GM18868 (cell line): ENCODE measurements around the gene TNFRSF13B.
"Not testable (repeated sequence)": the region's sequence is repeated elsewhere in the genome, so short reads cannot be mapped to it uniquely, and the experiment has no call there.

Experiments
- ATAC-seq: cut with Tn5 transposase; IDR thresholded peaks from one replicate; pipeline ENCODE4 v1.9.1; 2021; ENCODE audit warnings: mild to moderate bottlenecking, moderate library complexity; ENCODE audit not compliant: unreplicated experiment

TNFRSF13B gene

DNA sequence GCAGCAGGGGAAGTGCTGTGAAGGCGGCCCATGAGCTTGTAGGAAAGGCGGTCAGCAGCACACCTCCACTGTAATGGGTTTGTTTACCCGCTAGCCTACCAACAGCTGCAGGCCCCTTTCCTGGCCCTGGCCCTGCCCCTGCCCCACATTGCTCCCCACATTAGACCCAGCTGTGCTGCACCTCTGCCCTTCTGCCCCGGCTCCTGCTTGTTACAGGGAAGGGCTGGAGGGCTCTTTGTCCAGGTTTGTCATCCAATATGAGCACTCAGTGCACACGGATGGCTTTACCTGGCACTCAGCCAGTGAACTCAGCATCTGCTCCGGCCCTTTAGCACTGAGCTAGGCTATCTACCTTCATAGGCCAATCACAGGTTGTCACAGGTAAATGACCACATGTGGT lies 36.0 kb upstream of the TNFRSF13B start:
- ATAC-seq, result not testable (repeated sequence)

- not testable (repeated sequence) for ATAC-seq
These were observed 33.2 kb upstream of the TNFRSF13B start for GRCh38 chr17:17004997-17005614.

DNA sequence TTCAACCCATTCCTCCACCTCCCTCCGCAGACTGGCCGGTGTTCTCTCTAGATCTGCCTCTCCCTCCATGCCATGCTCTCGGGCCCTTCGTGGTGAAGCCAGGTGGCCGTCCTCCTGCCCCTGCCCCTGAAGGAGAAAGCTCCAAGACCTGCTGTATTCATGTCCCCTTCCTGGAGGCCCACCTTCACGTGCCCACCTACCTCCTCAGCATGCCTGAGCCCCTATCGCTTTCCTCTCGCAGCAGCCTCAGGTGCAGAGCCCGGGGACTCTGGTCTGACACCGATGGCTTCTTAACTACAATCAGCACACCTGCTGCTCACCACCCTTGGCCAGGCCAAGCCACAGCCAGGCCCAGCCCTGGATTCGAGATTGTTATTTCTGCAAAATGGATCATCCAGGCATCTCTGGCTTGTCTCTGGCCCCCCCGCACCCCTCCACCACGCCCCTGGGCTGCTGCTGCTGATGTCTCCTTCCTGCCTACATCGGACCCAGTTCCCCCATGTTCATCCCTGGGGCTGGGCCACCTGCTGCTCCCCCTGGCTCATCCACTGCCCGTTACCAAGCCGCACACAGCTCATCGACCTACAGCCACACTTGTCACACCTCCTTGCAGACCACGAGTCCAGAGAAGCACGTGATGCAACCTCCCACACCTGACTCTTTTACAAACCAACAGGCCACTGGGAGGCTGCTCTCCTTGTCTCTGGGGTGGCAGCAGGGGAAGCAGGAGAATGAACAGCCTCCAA lies 32.5 kb upstream of the TNFRSF13B start:
- ATAC-seq, result no peak

DNA sequence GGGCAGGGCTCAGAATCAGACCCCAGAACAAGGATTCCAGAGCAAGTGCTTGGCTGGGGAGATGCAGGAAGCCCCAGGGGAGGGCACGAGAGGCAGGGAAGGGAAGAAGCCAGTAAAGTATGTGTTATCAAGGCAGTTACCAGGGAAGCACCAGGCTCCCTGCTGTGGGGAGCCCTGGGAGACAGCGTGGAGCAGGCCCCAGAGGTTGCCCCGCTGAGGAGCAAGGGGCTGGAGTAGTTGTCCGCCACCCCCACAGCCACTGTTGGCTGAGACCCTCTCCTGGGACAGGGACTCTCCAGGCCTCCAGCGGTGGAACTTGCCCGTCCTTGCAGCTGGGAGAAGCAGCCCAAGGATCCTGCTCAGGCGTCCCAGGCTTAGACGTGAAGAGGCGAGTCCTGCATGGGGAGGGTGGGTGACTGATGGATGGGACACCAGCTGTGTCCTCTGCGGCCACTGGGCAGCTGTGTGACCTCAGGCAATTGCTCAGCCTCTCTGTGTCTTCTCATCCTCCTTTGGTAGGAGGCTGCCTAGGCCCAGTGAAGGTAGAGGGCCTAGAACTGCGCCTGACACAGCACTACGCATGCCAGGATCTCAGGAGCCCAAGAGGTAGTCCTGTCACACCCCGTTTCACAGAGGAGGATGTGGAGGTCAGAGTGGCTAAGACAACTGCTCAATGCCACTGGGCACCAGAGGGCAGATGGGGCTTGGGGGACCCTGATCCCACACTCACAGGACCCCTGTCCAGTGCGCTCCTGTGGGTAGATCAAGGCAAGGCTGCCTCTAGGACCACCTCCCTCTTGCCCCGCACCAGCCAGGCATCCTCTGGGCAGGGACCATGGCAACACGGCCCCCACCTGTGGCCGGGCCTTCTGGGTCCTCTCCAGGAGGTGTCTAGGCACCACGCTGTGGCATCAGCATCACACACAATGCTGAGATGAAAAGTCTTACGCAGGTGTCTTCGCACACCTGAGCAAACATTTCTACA lies 31.1 kb upstream of the TNFRSF13B start:
- not testable (repeated sequence) for ATAC-seq

DNA sequence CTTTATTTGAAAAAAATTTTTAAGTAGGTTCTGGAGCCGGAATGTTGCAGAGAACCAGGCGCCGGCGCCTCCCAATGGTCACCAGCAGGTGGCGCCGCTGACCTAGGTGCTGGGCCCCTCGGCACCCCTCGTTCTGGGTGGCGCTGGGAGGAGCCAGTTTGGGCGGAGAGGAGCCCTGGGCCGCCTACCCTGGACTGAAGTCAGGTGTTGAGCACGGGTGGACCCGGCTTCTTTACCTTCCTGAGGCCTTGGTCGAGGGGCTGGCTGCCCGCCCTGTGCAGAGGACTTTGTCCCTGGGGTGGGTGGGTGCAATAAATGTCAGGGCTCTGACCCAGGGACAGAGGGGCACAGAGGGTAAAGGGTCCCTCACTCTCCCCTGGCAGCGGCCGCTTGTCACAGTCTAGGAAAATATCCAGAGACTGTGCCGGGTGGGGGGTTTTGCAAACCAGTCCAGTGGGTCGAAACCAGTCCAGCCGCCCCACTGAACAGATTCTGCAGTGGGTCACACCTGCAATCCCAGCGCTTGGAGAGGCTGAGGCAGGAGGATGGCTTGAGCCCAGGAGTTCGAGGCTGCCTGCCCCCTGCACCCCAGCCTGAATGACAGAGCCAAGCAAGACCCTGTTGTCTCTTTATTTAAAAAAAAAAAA lies 30.1 kb upstream of the TNFRSF13B start:
- ATAC-seq, result peak; percentile 61

GRCh38 chr17:17001076-17001777 lies 29.3 kb upstream of the TNFRSF13B start:
- ATAC-seq, result no peak

DNA sequence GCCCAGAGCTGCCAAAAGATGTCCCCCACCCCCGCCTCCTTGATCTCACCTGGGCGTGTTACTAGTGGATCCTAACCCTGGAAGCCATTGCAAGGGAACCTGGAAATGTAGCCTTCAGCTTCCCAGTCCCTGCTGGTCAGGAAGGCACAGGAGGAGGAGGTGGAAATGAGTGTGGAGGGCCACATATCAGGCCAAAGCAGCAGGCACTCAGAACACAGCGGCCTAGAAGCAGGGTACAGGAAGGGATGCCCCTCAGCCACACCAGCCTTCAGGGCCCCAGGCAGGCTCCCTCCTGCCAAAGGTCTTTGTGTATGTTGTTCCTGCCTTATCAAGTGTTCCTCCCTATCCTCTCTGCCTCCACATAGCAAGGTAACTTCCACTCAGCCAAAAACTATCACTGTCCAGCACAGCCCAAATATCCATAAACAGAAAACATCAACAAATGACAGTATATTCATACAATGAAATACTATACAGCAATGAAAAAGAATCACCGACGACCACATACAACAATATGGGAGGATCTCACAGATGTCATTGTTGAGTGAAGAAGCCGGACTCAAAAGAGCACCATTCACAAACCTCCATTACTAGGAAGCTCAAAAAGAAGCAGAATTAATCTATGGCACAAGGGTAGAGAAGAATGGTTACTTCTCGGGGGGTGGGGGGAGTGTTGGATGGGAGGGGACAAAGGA lies 28.2 kb upstream of the TNFRSF13B start:
- no peak for ATAC-seq

GRCh38 chr17:16997514-16998429 lies 25.9 kb upstream of the TNFRSF13B start:
- peak; percentile 60 for ATAC-seq

- not testable (repeated sequence) for ATAC-seq
These were observed 24.8 kb upstream of the TNFRSF13B start for GRCh38 chr17:16996726-16997125.

- ATAC-seq, result no peak
These were observed 24.0 kb upstream of the TNFRSF13B start for GRCh38 chr17:16995930-16996329.

- ATAC-seq, result no peak
These were observed 22.7 kb upstream of the TNFRSF13B start for GRCh38 chr17:16994631-16995030.

DNA sequence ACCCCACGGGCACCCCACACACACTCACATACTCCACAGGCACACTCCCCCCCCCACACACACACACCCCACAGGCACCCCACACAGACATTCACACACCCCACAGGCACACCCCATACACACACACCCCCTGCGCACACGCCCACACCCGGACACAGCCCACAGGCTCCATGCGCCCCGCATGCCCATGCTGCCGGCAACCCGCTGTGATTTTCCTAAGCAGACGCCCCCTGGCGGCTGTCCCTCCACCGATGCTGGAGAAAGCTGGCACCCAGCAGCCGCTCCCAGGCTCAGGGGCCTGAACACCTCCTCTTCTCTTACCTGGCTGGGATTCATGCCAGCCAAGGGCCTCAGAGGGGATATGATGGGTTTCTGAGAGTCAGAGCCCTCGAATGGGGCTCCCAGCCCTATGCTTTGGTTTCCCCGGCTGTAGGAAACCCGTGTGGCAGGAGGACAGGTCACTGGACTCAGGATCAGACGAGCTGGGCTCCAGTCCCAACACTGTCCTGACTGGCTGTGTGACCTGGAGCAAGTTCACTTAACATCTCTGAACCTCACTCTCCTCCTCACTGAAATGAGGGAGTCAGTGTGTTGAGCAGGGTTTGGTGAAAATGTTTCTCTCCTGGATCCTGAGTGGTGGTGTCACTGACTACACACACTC lies 19.6 kb upstream of the TNFRSF13B start:
- no peak for ATAC-seq

DNA sequence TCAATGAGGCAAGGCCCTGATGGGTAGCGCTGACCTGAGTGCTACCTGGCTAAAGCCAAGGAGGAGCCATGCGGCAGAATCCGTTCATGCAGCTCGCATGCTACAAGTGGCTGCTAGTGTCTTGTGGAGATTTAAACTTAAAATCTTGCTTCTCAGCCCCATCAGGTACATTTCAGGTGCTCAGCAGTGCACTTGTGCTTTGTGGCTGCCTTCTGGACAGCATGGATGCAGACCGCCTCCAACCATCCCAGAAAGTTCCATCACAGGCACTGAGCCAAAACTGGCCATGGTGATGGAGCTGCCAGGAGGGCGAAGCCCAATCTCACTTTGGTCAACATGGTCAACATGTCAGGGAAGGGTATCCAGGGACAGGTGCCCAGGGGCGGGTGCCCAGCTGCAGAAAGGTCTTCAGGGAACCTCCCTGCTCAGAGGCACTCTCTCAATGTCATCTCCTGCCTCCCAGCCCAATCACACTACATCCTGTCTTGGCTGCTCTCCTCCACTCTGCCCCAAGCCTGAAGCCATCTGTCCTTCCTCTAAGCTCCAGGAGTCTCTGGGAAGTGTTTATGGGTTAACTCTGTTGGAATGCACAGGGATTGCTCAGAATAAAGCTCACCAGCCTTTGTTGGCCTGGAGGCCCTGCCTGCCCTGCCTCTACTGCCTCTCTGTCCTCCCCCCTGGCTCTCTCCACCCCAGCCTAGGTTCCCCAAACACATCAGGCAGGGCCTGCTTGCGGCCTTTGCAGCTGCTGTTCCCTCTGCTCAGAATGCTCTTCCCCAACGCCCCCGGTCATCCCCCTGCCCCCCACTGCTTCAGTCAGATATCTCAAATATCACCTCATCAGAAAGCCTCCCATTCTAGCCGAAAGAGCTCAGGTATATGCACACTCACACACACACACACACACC lies 18.3 kb upstream of the TNFRSF13B start:
- no peak for ATAC-seq

DNA sequence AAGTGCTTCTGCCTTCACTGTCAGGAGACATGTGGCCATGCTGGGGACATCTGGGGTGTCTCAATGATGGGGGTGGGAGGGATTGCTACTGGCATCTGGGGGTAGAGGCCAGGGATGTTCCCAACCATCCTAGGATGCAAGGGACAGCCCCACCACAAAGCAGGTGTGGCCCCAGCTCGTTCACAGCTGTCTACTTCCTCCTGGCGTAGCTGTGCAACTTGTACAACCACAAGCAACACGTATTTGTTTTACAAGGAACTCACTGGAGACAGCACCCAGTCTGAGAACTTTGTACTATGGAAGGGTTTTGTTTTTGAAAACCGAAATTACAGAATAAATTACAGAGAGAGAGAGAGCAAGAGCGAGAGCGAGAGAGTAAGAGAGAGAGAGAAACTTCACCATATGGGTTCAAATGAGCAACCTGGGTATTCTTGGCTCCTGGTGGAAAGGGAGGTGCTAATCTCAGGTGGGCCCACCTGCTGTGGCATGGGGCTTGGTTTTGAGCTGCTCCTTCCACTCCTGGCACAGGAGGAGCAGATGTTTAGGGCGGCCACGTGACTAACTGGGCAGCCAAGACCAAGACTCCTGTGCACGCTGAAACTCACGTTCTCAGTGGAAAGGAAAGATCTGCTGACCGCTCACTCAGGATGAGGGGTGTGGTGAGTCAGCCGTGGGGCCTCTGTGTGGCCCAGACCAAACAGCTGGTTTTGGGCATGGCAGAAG lies 17.5 kb upstream of the TNFRSF13B start:
- peak; percentile 28 for ATAC-seq

- peak; percentile 3 for ATAC-seq
These were observed 16.9 kb upstream of the TNFRSF13B start for GRCh38 chr17:16988749-16989229.
